H1 (cell line): ENCODE data around the gene EPHA2.

Experiments used
- JUN ChIP-seq: IDR thresholded peaks from 2 replicates; pipeline ENCODE4 v1.6.1; 2011; ENCODE audit warnings: low read depth, mild to moderate bottlenecking, improper control_type of control experiment, low read length
- SP1 ChIP-seq: IDR thresholded peaks from 2 replicates; pipeline ENCODE4 v1.6.1; 2011; ENCODE audit warnings: low read depth, low read length
- SP4 ChIP-seq: IDR thresholded peaks from 2 replicates; pipeline ENCODE4 v1.6.1; 2012; ENCODE audit warnings: low read length, inconsistent platforms
- TBP ChIP-seq: IDR thresholded peaks from 2 replicates; pipeline ENCODE4 v1.6.1; 2011; ENCODE audit warnings: low read depth, low read length, improper control_type of control experiment
- ZNF274 ChIP-seq: IDR thresholded peaks from 2 replicates; pipeline ENCODE4 v1.7.0; 2012; ENCODE audit warnings: low read length, borderline replicate concordance; ENCODE audit errors: extremely low read depth
- TF ChIP-seq, protein P1 (sequence below), 3 experiments: IDR thresholded peaks; 1 replicate in 2 of 3; 2 replicates in 1 of 3; pipeline versions ENCODE4 v1.5.1 to v1.6.1; 2011; ENCODE audit warnings: low read length in 3 of 3, mild to moderate bottlenecking in 3 of 3, inconsistent platforms in 2 of 3, low read depth in 1 of 3, moderate library complexity in 1 of 3; ENCODE audit not compliant: insufficient read depth in 1 of 3; ENCODE audit errors: control extremely low read depth in 1 of 3

DNA sequence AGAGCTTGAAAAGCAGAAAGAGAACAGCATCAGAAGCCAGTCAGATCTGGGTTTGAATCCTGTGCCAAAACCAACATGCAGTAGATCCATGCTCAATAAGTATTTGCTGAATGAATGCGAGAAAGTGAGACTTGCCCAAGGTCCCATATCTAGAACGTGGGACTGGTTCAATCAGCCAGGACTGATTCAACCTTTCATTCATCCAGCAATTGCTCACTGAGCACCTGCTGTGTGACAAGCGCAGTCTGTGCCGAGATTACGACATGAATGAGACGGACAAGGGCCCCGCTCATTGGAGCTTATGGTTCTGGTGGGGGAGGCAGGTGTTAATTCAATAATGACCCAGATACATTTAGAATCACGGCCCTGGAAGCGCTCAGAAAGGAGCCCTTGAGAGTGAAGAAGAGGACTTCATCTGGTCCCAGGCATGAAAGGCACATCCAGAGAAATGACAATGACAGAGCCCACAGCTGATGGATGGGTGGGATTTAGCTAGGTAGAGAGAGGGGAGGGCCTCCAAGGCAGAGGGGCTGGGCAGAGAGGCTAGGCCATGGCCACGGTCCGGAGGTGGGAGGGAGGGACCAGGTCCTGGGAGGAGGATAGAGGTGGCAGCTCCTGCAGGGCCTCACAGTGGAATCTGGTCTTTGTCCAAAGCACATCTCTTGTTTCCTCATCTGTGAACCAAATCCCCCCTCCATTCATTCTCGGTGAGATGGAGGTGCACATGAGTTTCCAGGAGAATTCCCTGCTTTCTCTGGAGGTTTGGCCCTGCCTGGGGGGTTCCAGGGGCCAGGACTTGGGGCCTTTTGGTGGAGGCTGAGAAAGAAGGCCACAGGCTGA is 78.2 kb downstream of the EPHA2 start:
- TF ChIP-seq, protein P1, sequence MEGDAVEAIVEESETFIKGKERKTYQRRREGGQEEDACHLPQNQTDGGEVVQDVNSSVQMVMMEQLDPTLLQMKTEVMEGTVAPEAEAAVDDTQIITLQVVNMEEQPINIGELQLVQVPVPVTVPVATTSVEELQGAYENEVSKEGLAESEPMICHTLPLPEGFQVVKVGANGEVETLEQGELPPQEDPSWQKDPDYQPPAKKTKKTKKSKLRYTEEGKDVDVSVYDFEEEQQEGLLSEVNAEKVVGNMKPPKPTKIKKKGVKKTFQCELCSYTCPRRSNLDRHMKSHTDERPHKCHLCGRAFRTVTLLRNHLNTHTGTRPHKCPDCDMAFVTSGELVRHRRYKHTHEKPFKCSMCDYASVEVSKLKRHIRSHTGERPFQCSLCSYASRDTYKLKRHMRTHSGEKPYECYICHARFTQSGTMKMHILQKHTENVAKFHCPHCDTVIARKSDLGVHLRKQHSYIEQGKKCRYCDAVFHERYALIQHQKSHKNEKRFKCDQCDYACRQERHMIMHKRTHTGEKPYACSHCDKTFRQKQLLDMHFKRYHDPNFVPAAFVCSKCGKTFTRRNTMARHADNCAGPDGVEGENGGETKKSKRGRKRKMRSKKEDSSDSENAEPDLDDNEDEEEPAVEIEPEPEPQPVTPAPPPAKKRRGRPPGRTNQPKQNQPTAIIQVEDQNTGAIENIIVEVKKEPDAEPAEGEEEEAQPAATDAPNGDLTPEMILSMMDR (IDR thresholded peaks at IDR 0.05; ENCODE audit: control extremely low read depth in 1 of 3, insufficient read depth in 1 of 3, low read depth in 1 of 3, low read length in 3 of 3): no peak
- TF ChIP-seq SP4 (no peak), TBP (no peak), SP1 (no peak), JUN (no peak), ZNF274 (no peak)
